ENCODE measurements around the gene SPSB1. TPM values are rescaled to one million over a fixed set of nuclear protein-coding genes. Genes with fewer than 3 reads are reported as not detected.
A peak's percentile ranks its signal among the peaks of the same experiment; 100 is the strongest.

Gene SPSB1
- total RNA-seq, 1 donor from 2014 or later: 22.0 TPM

- no peak overlapping the region for H3K27ac Mint-ChIP-seq
- no peaks in the 10 kb centered on the region for H3K36me3 Mint-ChIP-seq
- H3K4me1 Mint-ChIP-seq: peaks cover 47% of the 10 kb centered on the region
- TF ChIP-seq CTCF (IDR thresholded peaks at IDR 0.05; ENCODE audit: unreplicated experiment): no peak
- no peak overlapping the region for H3K4me3 Mint-ChIP-seq
- no peak for DNase-seq (ENCODE audit: low spot score in 2 of 2, unreplicated experiment in 2 of 2)
- no peaks in the 10 kb centered on the region for H3K27me3 Mint-ChIP-seq (ENCODE audit: low read depth)
- H3K9me3 Mint-ChIP-seq: no peaks in the 10 kb centered on the region
These were observed 30.1 kb downstream of the SPSB1 start for GRCh38 chr1:9322661-9323244.

- Mint-ChIP-seq H3K9me3 (no peaks in the 10 kb centered on the region), H3K27me3 (ENCODE audit: low read depth) (no peaks in the 10 kb centered on the region), H3K27ac (peak overlapping the region; percentile 30), H3K36me3 (no peaks in the 10 kb centered on the region), H3K4me3 (no peak overlapping the region), H3K4me1 (peaks cover 42% of the 10 kb centered on the region)
- TF ChIP-seq CTCF (IDR thresholded peaks at IDR 0.05; ENCODE audit: unreplicated experiment): no peak
- DNase-seq (ENCODE audit: low spot score in 2 of 2, unreplicated experiment in 2 of 2): no peak
These were observed 31.8 kb downstream of the SPSB1 start for GRCh38 chr1:9324246-9325096.

GRCh38 chr1:9326596-9326995 lies 33.9 kb downstream of the SPSB1 start:
- peak overlapping the region; percentile 50 for H3K27ac Mint-ChIP-seq
- peaks cover 25% of the 10 kb centered on the region for H3K4me1 Mint-ChIP-seq
- H3K36me3 Mint-ChIP-seq: peaks cover 1% of the 10 kb centered on the region

DNA sequence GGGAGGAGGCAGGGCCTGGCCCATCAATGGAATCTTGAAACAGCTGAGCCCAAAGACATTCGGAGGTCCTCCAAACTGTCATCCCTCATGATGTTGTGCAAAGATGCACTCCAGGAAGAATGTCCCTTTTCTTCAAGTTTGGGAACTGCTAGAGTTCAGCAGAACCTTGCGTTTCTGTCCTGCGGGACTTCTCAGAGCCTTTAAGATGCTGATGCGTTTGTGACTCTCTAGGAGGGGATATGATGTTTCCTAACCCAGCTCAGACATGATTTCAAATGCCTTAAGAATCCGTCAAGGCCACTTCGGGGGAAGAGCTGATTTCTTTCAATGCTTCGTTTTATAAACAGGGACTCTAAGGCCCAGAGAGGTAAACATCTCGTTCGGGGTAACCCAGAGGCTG lies 35.5 kb downstream of the SPSB1 start:
- Mint-ChIP-seq H3K4me3 (no peak overlapping the region), H3K27ac (no peak overlapping the region), H3K9me3 (no peaks in the 10 kb centered on the region), H3K27me3 (ENCODE audit: low read depth) (no peaks in the 10 kb centered on the region), H3K4me1 (peaks cover 21% of the 10 kb centered on the region), H3K36me3 (peaks cover 3% of the 10 kb centered on the region)
- no peak for TF ChIP-seq CTCF (IDR thresholded peaks at IDR 0.05; ENCODE audit: unreplicated experiment)
- DNase-seq (ENCODE audit: low spot score in 2 of 2, unreplicated experiment in 2 of 2): no peak

More at GRCh38 chr1:9326596-9326995, 33.9 kb downstream of the SPSB1 start:
- TF ChIP-seq CTCF (IDR thresholded peaks at IDR 0.05; ENCODE audit: unreplicated experiment): no peak
- Mint-ChIP-seq H3K4me3 (no peak overlapping the region), H3K9me3 (no peaks in the 10 kb centered on the region), H3K27me3 (ENCODE audit: low read depth) (no peaks in the 10 kb centered on the region)
- DNase-seq (ENCODE audit: low spot score in 2 of 2, unreplicated experiment in 2 of 2): no peak

GRCh38 chr1:9328715-9329114 lies 36.0 kb downstream of the SPSB1 start:
- Mint-ChIP-seq H3K27me3 (ENCODE audit: low read depth) (no peaks in the 10 kb centered on the region), H3K4me1 (peaks cover 21% of the 10 kb centered on the region), H3K27ac (no peak overlapping the region), H3K36me3 (peaks cover 3% of the 10 kb centered on the region), H3K4me3 (no peak overlapping the region), H3K9me3 (no peaks in the 10 kb centered on the region)
- TF ChIP-seq CTCF (IDR thresholded peaks at IDR 0.05; ENCODE audit: unreplicated experiment): no peak
- DNase-seq (ENCODE audit: low spot score in 2 of 2, unreplicated experiment in 2 of 2): no peak

Data from mesothelial cell of epicardium (in vitro differentiated cells).